ENCODE data around the gene AFF3.
"Not testable (repeated sequence)": the region's sequence is repeated elsewhere in the genome, so short reads cannot be mapped to it uniquely, and the experiment has no call there.

The AFF3 gene

DNA sequence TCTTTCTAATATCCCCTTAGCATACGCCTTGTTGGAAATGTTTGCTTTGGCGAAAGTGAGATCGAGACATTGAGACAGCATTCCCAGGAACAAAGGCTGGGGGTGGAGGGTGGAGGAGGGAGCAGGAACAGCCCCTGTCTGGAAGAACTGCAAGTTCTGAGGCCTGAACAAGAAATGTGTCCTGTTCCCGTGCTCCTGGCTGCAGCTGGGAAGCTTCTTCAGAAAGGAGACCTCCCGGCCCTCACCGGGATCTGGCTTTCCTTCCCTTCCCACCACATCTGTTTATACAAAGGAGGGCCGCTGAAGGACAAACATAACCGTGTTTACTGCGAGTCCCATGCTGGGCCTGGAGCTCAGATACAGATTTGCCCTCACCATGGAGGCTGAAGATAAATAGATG lies 35.9 kb downstream of the AFF3 start:
- DNase-seq (ENCODE audit: low read depth): no peak

DNA sequence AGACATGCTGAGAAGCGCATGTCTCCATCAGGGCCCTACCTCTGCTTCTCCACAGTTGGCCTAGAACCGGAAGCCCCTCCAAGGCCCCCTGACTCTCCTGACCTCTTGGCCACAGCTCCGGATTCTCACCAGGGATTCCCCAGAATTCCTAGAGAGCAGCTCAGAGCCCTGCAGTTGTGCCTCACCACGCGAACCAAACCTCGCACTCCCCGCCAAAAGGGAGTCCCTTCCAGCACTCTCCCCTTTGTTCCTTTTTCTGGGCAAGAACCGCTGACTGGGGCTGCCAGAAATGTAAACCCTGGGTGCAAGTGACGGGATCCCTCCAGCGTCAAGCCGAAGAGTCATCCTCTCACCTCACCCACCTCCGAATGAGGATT lies 36.7 kb downstream of the AFF3 start:
- no peak for DNase-seq (ENCODE audit: low read depth)

DNA sequence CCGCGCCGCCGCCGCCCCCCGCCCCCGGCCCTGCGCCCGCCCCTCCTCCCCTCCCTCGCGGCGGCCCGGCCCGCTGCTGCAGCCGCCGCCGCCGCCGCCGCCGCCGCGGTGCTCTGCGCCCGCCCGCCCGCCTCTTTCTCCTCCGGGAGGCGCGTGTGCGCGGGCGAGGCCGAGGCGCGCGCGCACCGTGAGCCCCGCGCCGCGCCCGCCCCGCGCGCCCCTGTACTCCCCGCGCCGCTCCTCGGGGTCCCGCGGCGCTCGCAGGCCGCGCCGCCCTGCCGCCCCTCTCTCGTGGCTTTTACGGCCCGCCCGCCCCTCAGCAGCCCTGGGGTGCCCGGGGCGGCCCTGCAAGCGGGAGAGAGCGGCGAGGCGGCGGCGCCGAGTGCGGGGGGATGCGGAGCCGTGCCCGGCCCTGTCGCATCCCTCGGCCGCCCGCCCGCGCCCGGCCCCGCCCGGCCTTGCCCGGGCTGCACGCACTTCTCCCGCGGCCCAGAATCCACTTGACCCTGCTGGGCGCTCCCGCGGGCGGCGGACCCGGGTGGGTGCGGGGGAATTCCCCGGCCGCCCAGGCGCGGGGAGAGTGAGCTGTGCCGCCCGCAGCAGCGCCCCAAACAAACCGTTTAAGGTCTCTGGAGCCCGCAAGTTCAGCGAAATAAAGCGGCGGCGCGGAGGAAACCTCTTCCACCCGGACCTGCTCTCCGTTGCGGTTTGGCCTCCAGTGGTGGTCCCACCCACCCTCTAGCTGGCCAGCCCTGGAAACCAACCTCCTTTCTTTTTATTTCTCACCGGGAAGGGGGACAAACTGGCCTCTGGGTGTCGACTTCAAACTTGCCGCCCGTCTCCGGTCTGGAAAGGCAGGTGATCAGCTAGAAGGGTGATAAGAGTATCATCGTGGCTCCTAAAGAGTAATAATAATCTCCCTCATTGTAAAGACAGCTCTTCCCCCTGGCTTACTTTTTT lies 37.4 kb downstream of the AFF3 start:
- DNase-seq (ENCODE audit: low read depth): no peak

- not testable (repeated sequence) for DNase-seq (ENCODE audit: low read depth)
These were observed 38.1 kb downstream of the AFF3 start for GRCh38 chr2:100104265-100104664.

- DNase-seq (ENCODE audit: low read depth): not testable (repeated sequence)
These were observed 38.7 kb downstream of the AFF3 start for GRCh38 chr2:100103527-100104252.

DNA sequence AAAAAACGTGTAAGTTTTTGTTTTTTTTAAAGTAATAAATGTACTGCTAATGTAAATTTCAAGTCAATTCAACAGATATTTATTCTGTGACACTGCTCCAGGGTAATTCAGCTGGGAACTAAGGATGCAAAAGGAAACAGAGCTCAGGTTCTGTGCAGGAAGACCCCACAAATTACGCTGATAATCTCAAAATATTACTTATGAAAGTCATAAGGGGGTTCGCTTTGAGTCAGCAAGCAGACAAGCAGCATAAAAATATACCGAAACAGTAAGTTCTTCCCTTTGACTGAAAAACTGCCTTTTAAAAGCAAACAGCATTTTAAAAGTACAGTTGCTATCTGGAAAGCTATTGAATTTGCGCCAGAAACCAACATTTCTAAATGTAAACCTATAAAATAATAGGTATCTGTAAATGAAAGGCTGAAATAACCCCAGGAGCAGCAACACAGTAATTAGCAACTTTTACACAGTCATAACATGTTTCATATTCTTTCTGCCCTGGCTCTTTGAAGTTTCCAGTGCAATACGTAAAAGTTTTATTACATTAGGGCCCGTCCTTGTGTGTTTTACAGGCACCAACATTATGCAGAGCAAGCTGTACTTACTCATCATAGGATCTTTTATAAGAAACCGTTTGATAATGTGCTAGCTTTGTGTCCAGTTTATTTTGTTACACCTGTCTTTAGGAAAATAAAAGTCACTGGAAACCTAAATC lies 39.8 kb downstream of the AFF3 start:
- DNase-seq (ENCODE audit: low read depth): not testable (repeated sequence)

GRCh38 chr2:100098855-100099254 lies 43.5 kb downstream of the AFF3 start:
- DNase-seq (ENCODE audit: low read depth): not testable (repeated sequence)

DNA sequence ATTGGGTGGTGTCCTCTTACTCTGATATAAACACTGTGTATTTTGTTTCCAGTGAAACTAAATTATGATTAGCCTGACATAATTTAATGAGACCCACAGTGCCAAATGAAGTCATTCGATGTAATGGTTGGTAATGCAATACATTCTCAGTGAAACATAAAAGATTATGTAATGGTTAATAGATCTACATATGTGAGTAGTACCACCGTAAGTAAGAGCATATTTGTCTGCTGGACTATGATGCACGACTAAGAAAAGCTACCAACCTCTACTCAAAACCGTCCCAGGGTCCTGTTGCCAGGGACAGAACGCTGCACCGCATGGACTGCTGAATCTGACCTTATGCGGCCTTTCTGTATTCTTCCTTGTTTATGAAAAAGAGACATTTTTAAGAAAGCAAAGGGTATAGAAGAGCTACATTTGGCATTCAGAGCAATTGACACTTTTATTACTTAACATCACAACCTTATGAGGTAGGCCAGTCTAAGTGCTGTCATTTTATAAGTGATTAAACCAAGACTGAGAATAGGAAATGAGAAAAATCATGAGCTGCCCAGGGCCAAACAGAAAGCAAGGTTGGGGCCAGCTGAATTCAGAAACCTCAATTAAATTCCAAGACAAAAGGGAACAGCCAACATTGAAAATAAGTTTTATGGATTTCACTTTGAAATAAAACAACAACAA lies 44.6 kb downstream of the AFF3 start:
- not testable (repeated sequence) for DNase-seq (ENCODE audit: low read depth)

DNA sequence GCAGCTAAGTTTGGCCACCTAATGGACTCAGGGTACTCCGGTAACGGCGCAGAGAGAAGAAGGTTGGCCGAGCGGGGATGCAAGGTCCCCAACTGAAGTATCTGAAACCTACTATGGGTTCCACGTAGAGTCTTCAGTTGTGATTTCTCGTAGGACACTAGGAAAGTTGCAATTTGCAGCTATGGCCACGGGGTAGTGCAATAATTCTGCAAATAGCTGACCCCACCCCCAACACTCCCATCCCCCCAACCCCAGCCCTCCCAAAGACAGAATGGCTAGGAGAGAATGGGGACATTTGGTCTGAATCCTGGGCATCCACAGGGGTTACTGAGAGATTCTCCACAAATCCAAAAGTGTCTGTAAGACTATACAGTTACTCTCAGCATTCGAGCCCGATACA lies 46.5 kb downstream of the AFF3 start:
- DNase-seq (ENCODE audit: low read depth): not testable (repeated sequence)

DNA sequence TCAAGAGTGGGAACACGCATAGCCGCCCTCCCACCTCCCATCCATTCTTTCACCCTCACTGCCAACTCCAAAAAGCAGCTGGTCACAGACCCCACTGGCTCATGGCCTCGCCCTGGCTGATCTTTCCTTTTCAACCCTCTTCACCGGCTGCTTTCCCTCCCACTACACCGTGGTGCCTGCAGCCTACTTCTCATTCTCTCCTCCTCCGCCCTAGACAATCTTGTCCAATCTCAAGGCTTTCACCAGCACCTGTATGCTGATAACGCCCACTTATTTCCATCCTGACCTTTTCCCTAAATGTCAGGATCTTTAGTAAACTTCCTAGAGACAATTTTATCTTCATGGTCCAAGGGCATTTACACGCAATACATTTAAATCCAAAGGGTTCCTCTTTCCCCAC lies 50.6 kb downstream of the AFF3 start:
- DNase-seq (ENCODE audit: low read depth): not testable (repeated sequence)

- not testable (repeated sequence) for DNase-seq (ENCODE audit: low read depth)
These were observed 56.6 kb downstream of the AFF3 start for GRCh38 chr2:100085744-100086143.

GRCh38 chr2:100083421-100084216 lies 58.8 kb downstream of the AFF3 start:
- not testable (repeated sequence) for DNase-seq (ENCODE audit: low read depth)

DNA sequence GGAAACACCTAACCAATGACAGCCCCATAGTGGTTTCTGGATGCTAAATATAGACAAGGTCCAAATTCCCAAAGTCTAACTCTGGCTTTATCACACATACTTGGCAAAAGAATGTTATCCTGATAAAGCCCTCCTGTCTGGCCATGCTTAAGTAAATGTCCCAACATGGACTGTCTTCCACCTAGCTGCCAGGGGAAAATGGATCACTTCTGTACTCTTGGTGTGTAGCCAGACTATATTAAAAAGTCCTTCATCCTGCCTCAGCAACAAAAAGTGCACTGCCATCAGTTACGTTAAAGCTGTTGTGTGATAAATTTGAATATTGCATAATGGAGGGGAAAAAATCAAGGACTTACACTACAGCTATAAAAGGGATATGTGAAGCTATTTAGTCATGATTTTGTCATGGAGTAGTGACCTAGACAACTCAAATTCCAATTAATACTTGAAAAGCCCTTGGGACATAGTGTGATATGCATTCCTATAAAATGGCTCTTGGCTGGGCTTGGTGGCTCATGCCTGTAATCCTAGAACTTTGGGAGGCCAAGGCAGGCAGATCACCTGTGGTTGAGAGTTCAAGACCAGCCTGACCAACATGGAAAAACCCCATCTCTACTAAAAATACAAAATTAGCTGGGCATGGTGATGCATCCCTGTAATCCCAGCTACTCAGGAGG lies 60.0 kb downstream of the AFF3 start:
- not testable (repeated sequence) for DNase-seq (ENCODE audit: low read depth)

DNA sequence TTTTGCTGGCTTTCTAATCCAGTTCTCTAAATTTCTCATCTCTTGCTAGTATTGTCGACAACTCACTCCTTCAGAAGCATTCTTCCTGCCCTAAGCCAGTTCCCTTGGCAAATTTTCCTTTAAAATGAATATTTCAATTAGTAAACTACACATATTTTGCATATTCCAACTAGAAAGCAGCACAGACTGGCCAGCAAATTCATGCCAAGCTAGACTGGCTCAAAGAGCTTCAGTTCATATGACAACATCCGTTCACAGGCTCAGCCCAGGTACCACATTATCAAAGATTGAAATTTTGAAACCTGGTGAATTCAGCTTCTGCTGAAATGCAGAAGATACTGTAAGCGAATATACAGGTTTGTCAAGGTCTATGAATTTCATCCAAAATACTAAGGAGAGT lies 64.5 kb downstream of the AFF3 start:
- DNase-seq (ENCODE audit: low read depth): no peak

DNA sequence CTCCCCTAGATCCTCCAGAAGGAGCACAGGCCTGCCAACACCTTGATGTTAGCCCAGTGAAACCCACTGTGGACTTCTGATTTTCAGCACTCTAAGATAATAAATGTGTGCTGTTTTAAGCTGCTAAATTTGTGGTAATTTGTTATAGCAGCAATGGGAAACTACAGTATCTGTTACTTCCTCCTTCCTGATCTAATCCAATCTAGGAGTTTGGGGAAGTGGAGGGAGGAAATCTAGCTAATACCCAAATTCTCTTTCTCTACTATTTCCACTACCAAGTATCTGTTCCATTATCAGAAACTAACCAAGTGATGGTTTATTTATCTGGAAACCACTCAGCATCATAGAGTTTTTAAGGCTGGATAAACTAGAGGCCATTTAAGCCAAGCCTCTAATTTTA lies 64.9 kb downstream of the AFF3 start:
- no peak for DNase-seq (ENCODE audit: low read depth)

DNA sequence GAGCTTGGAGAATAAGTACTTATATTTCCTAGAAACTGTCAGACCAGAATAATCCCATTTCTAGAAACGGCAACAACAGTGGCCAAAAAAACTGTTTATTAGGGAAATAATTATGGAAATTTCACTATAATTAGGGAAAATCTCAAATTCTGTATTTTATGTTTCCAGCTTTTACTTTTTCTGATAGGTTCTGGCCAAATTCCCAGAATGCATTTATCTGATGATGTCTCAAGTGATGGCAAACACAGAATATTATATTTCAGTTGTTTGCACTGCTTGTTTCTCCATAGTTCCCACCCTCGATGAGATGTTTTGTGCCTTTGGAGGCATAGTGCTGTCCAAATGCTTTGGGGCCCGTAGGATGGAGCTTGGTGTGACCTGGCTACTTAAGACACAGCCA lies 66.9 kb downstream of the AFF3 start:
- no peak for DNase-seq (ENCODE audit: low read depth)

GRCh38 chr2:100073110-100073509 lies 69.3 kb downstream of the AFF3 start:
- DNase-seq (ENCODE audit: low read depth): no peak

DNA sequence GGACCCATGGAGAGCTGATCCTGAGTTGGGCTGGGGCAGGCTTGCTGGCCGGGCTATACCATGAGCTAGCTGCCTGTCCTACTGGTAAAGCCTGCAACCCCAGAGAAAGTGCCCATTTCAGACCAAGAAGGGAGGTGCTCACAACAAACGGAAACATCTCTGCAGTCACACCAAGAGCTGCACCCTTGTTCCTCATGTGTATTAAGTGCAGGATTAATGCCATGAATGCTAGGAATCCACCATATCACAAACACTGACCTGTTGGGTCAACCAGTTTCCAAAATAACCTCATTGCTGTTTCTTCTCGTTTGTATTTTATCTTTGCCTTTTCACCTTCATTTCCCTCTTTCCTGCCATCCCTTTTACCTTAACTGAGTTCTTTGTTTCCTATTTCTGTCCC lies 69.9 kb downstream of the AFF3 start:
- no peak for DNase-seq (ENCODE audit: low read depth)

GRCh38 chr2:100071335-100072043 lies 70.9 kb downstream of the AFF3 start:
- no peak for DNase-seq (ENCODE audit: low read depth)

GRCh38 chr2:100070078-100070477 lies 72.3 kb downstream of the AFF3 start:
- DNase-seq (ENCODE audit: low read depth): no peak

All from activated T-cell treated with anti-CD3 and anti-CD28 coated beads for 24 hours (primary cell).